Left lobe of liver (tissue), 2 donors: ENCODE data around the gene PDE7B. TPM values are rescaled to one million over a fixed set of nuclear protein-coding genes. Genes with fewer than 3 reads are reported as not detected.
"Not testable (repeated sequence)": the region's sequence is repeated elsewhere in the genome, so short reads cannot be mapped to it uniquely, and the experiment has no call there.

Source experiments
- ATAC-seq: fragments of 200-7000 bp; cut with Tn5 transposase; one replicate; pipeline ENCODE4 v1.9.1; 2020; ENCODE audit warnings: mild to moderate bottlenecking, moderate library complexity
- DNase-seq: peaks from one replicate; pipeline ENCODE4 v3.0.0-alpha.2; 2020; ENCODE audit warnings: low spot score
- total RNA-seq: library from RNA; stranded (reverse); gene quantifications from one replicate; pipeline ENCODE4 v1.2.1, GENCODE V29; 2021
- donor health status: DM: no; HTN: no; CAD: no; lungs with moderate emphysema.
- donor health status: DM: no; HTN: yes; CAD: no.

PDE7B gene
- total RNA-seq, 1 donor from 2014 or later, result 3.4 TPM

GRCh38 chr6:136136274-136136673, 284.8 kb downstream of the PDE7B start:
- peak; percentile 52 for ATAC-seq
- DNase-seq, result no peak

GRCh38 chr6:136137008-136137692, 285.6 kb downstream of the PDE7B start:
- ATAC-seq, result peak; percentile 39

GRCh38 chr6:136137739-136138402, 286.4 kb downstream of the PDE7B start:
- no peak for ATAC-seq
- DNase-seq, result no peak

More at GRCh38 chr6:136137008-136137692, 285.6 kb downstream of the PDE7B start:
- no peak for DNase-seq

- ATAC-seq, DNase-seq: not testable (repeated sequence)
Observed at GRCh38 chr6:136139111-136139510, 287.6 kb downstream of the PDE7B start.

GRCh38 chr6:136144251-136145023, 292.9 kb downstream of the PDE7B start:
- DNase-seq, result no peak
- ATAC-seq, result no peak

GRCh38 chr6:136146130-136146529, 294.6 kb downstream of the PDE7B start:
- ATAC-seq, result no peak

GRCh38 chr6:136147342-136147741, 295.8 kb downstream of the PDE7B start:
- ATAC-seq (no peak), DNase-seq (no peak)

More at GRCh38 chr6:136146130-136146529, 294.6 kb downstream of the PDE7B start:
- no peak for DNase-seq

GRCh38 chr6:136148051-136148450, 296.6 kb downstream of the PDE7B start:
- DNase-seq, result no peak
- no peak for ATAC-seq

- ATAC-seq, result no peak
Observed at GRCh38 chr6:136148523-136148922, 297.0 kb downstream of the PDE7B start.

GRCh38 chr6:136149311-136149710, 297.8 kb downstream of the PDE7B start:
- DNase-seq, result no peak
- ATAC-seq, result no peak

More at GRCh38 chr6:136148523-136148922, 297.0 kb downstream of the PDE7B start:
- no peak for DNase-seq

- DNase-seq, result no peak
- ATAC-seq, result no peak
Observed at GRCh38 chr6:136150961-136151360, 299.5 kb downstream of the PDE7B start.

- DNase-seq, result no peak
Observed at GRCh38 chr6:136153707-136154375, 302.3 kb downstream of the PDE7B start.

GRCh38 chr6:136155191-136155590, 303.7 kb downstream of the PDE7B start:
- DNase-seq (no peak), ATAC-seq (no peak)

More at GRCh38 chr6:136153707-136154375, 302.3 kb downstream of the PDE7B start:
- no peak for ATAC-seq

GRCh38 chr6:136157743-136158142, 306.2 kb downstream of the PDE7B start:
- DNase-seq (no peak), ATAC-seq (no peak)

GRCh38 chr6:136158387-136158821, 306.9 kb downstream of the PDE7B start:
- peak; percentile 87 for DNase-seq

GRCh38 chr6:136158971-136159370, 307.5 kb downstream of the PDE7B start:
- ATAC-seq (no peak), DNase-seq (no peak)

More at GRCh38 chr6:136158387-136158821, 306.9 kb downstream of the PDE7B start:
- peak; percentile 97 for ATAC-seq

- no peak for DNase-seq
Observed at GRCh38 chr6:136160250-136160649, 308.7 kb downstream of the PDE7B start.

GRCh38 chr6:136161950-136162349, 310.4 kb downstream of the PDE7B start:
- ATAC-seq, result no peak
- no peak for DNase-seq

More at GRCh38 chr6:136160250-136160649, 308.7 kb downstream of the PDE7B start:
- no peak for ATAC-seq

- DNase-seq, result no peak
- no peak for ATAC-seq
Observed at GRCh38 chr6:136163260-136163659, 311.8 kb downstream of the PDE7B start.

- no peak for ATAC-seq
- no peak for DNase-seq
Observed at GRCh38 chr6:136166815-136167214, 315.3 kb downstream of the PDE7B start.
